Measurements from ENCODE around the gene LRRTM3. TPM values are rescaled to one million over a fixed set of nuclear protein-coding genes. Genes with fewer than 3 reads are reported as not detected.

LRRTM3 gene
- total RNA-seq, 1 donor from 2014 or later = 14.7 TPM

DNA sequence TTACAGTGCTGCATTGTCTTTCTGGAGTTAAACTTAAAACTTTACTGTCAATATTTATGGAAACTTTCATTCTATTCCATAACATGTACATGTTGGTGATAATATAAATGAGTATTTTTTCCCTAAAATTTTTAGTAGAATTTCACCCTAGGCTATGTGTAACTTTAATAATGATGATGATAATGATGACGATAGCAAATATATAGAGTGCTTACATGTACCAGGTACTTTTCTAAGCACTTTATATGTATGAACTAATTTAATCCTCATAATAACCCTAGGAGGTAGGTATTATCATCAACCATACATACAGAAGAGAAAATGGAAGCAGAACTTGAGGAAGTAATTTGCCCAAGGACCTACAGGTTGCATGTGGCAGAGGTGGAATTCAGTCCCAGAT is 85.6 kb downstream of the LRRTM3 start:
- DNase-seq (ENCODE audit: low spot score in 2 of 2) = no peak
- FAIRE-seq = no peak

GRCh38 chr10:67011981-67012380 is 86.1 kb downstream of the LRRTM3 start:
- DNase-seq (ENCODE audit: low spot score in 2 of 2) (no peak), FAIRE-seq (no peak)

DNA sequence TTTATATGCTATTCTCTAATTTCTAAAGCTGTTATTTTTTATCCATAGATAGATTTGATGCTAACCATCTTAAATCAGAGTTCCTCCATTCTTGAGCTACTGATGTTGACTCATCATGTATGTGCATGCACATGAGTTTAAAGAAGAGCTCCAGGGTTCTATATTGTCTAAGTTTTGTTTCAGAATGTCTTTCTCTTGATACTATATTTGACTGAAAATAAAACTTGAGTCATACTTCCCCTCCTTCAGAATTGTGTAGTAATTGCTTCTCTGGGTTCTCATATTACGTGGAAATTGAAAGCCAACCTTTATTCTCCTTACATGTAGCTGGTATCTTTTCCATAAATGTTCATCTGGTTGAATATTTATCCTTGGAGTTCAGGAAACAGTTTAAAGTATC is 89.4 kb downstream of the LRRTM3 start:
- FAIRE-seq = no peak

DNA sequence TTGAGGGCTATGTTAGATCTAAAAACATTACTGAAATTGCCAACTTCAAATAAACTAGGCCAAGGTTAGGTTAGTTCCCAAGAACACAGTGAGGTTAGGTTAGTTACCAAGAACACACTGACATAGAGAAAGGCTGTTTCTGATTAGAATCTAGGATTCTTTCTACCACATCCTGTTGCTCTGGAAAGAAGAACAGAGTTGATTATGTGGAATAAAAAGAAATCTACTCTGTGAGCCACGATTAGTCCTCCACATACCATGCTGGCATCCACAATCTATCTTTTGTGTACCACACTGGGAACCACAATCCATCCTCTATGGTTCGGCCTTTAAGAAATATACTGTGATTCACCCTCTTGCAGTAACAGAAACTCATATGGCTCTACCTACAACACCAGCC is 91.4 kb downstream of the LRRTM3 start:
- DNase-seq (ENCODE audit: low spot score in 2 of 2) (no peak), FAIRE-seq (no peak)

More for the DNA sequence above, 89.4 kb downstream of the LRRTM3 start:
- no peak for DNase-seq (ENCODE audit: low spot score in 2 of 2)

- DNase-seq (ENCODE audit: low spot score in 2 of 2) (no peak), FAIRE-seq (no peak)
Measured at GRCh38 chr10:67022099-67022498, 96.3 kb downstream of the LRRTM3 start.

- no peak for DNase-seq (ENCODE audit: low spot score in 2 of 2)
- FAIRE-seq = no peak
Measured at GRCh38 chr10:67033878-67034277, 108.0 kb downstream of the LRRTM3 start.

DNA sequence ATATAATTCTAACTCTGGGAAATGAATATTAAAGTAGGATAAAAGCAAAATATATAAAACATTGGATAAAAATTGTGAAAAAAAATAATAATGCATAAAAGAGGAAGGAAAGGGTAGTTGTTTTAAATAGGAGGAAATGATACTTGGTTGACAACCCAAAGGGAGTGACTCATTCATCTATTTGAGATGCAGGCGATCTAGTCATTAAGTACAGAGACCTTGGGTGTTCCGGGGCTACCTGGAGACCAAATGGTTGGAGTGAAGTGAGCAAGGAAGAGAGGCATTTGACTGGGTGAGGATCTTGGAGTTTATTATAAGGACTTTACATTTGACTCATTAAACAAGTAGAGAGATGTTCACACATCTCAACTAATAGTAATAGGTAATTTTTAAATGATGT is 111.0 kb downstream of the LRRTM3 start:
- FAIRE-seq = no peak
- DNase-seq (ENCODE audit: low spot score in 2 of 2) = no peak

GRCh38 chr10:67043041-67043440 is 117.2 kb downstream of the LRRTM3 start:
- no peak for DNase-seq (ENCODE audit: low spot score in 2 of 2)
- no peak for FAIRE-seq

DNA sequence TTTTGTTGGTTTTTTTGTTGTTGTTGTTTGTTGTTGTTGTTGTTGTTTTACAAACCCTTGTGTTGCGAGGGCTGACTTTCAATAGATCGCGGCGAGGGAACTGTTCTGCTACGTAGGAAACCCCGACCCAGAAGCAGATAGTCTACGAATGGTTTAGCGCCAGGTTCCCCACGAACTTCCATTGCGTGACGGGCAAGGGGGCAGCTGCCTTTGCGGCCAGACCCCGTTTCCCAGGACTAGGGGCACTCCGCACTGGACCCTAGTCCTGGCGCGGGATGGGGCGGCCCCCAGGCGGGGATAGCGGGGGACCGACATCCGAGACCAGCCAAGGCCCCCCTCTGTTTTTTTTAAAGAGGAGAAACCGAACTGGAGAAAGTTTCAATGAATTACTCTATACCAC is 119.6 kb downstream of the LRRTM3 start:
- no peak for FAIRE-seq
- DNase-seq (ENCODE audit: low spot score in 2 of 2) = no peak

DNA sequence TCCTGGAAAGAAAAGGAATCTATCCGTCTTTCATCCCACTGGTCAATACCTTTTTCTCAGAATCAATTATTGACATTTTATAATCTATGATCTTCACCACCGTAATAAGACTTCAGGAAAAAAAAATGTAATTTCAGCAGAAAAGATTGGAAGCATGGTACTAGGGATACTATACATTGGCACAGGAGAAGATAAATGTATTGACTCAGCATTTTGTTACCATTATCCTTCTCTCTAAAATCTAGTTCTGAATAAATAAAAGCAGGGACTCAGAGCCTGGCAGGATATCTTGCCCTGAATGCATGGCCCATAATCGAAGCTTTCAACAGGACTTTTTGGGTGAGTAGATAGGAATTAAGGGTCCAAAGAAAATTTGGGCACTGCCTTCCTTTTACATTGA is 120.7 kb downstream of the LRRTM3 start:
- DNase-seq (ENCODE audit: low spot score in 2 of 2) = no peak

DNA sequence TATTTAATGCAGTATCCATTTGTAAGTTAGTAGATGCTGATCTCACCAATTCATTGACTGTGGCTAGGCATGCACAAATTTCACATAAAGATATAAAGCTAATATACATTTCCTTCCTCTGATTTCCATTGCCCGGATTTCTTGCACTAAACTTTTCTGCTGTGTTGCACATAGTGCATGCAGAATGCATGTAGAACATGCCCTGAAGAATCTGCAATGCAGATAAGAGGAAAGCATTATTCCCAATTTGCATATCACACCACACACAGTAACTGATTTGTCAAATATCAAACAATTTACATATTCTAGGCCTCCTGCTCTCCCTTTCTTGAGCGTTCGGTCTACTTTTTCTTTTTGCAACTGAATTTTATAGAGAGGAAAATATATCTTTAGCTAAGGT is 124.2 kb downstream of the LRRTM3 start:
- no peak for FAIRE-seq
- no peak for DNase-seq (ENCODE audit: low spot score in 2 of 2)

More for the DNA sequence above, 120.7 kb downstream of the LRRTM3 start:
- no peak for FAIRE-seq

- FAIRE-seq (no peak), DNase-seq (ENCODE audit: low spot score in 2 of 2) (no peak)
Measured at GRCh38 chr10:67050415-67050814, 124.6 kb downstream of the LRRTM3 start.

GRCh38 chr10:67072654-67073053 is 146.8 kb downstream of the LRRTM3 start:
- no peak for DNase-seq (ENCODE audit: low spot score in 2 of 2)
- FAIRE-seq = no peak

- FAIRE-seq = no peak
- no peak for DNase-seq (ENCODE audit: low spot score in 2 of 2)
Measured at GRCh38 chr10:67075491-67075971, 149.7 kb downstream of the LRRTM3 start.

DNA sequence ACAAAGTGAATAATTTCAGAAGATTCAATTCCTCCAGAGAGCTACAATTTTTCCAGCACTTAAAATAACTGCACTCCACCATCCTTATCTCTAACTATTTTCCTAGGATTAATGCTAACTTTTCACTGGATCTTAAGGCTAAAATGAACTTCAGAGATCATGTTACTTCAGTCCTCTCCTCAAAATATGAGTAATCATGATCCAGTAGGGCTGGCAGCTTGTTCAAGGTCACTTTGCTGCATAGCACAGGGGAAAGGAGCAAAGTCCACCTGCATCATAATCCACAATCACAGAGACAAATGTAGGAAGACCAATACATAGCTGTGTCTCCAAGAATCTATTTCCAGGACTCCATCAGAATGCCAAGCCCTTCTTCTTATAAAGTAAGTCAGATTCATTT is 150.3 kb downstream of the LRRTM3 start:
- no peak for DNase-seq (ENCODE audit: low spot score in 2 of 2)
- no peak for FAIRE-seq

DNA sequence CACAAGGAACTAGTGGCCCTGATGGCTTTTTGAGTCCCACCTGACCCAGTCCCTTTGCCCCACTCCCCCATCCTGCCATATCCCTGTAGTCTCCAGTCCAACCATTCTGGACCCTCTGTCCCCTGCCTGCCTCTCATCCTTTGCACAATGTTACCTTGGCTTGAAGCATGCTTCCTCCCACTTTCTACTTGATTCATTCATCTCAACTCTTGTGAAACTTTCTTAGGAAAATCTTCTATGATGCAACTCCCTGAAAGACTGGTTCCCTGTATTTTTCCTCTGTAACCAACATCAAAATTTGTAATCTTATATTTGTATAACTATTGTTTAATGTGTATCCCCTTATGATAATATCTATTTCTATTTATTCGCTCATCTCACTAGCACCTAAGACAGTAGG is 151.5 kb downstream of the LRRTM3 start:
- FAIRE-seq = no peak
- DNase-seq (ENCODE audit: low spot score in 2 of 2) = no peak

GRCh38 chr10:67079126-67079525 is 153.3 kb downstream of the LRRTM3 start:
- FAIRE-seq (no peak), DNase-seq (ENCODE audit: low spot score in 2 of 2) (no peak)

DNA sequence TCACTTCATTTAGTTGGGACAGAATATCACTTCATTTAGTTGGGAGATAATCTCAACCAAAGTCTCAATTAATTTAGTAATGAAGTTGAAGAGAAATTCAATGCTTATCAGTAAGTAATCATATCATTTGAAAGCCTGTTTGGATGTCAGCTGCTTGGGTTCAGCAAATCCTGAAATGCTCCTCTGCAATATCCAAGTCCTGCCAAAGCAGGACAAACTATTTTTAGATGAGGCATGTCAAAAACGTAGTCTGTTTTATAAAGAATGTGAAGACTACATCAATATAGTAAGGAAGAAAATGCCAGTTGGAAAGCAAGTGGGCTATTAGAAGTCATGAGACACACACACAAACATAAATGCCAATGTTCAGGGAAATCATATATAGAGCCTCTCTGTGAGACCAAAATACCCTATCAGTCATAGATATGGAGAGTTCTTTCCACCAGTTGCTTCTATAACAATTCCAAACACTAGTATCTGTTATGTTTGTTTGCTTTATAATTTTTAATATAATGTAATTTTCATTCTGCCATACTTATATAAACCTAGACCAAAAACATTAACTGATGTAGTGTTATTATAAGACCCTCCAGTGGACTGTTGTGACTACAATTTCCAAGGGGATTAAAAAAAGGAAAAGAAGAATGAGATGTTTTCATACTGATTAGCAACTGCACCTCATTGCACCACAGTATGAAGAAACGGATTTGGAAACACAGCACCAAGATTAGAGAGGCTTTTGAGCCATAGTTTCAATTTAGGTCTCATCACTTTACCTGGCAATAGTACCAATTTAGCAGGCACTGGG is 160.7 kb downstream of the LRRTM3 start:
- FAIRE-seq (no peak), DNase-seq (ENCODE audit: low spot score in 2 of 2) (no peak)

DNA sequence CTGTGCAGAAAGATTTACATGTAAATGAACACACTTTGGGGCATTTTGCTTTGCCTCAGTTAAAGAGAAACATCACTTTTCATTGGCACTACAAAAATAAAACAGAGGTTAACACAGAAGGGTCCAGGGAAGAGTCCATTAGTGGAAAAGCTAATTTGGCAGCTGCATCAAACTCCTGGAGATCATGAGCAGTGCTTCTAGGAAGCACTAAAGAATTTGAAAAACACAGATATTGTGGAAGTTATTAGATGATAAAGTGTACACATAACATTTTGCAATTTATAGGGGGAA is 161.2 kb downstream of the LRRTM3 start:
- DNase-seq (ENCODE audit: low spot score in 2 of 2) (no peak), FAIRE-seq (no peak)

DNA sequence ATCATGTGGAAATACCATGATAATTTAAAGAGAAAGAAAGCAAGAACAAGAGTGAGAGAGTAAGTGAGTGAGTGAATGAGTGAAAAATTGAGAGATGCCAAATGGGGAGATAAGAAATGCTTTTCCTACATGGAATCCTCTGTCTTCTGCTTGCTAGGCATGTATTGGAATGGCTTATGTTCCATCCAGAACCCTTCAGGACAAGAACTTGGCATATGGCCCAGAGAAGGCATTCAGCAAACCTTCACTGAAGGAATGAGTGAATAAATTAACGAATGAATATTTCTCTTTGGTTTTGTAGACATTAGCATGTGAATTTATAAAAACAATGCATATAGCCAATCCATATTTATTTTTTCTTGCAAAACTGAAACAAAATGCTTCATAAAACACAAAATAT is 162.2 kb downstream of the LRRTM3 start:
- no peak for FAIRE-seq
- DNase-seq (ENCODE audit: low spot score in 2 of 2) = no peak

GRCh38 chr10:67095531-67095930 is 169.7 kb downstream of the LRRTM3 start:
- DNase-seq (ENCODE audit: low spot score in 2 of 2) = no peak
- no peak for FAIRE-seq

- no peak for FAIRE-seq
- no peak for DNase-seq (ENCODE audit: low spot score in 2 of 2)
Measured at GRCh38 chr10:67098461-67098860, 172.6 kb downstream of the LRRTM3 start.

DNA sequence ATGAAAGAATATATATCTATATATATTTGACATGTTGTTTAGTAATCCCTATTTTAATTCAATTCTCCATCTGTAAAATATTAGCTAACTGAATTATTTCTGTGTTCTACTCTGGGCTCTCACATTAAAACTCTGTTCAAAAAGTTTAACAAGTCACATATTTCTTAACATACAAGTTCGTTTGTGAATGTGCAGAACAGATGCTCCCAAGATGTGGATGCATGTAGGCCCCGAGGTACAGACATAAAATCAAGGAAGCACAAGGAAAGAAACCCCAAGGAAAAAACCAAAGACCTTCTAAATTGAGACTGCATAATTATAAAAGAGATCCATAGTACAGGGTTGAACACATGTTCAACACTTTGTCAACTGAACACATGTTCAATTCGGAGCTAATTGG is 175.1 kb downstream of the LRRTM3 start:
- FAIRE-seq (no peak), DNase-seq (ENCODE audit: low spot score in 2 of 2) (no peak)
